ENCODE measurements around the gene RASAL1.
"Not testable (repeated sequence)": the region's sequence is repeated elsewhere in the genome, so short reads cannot be mapped to it uniquely, and the experiment has no call there.

RASAL1 gene

DNA sequence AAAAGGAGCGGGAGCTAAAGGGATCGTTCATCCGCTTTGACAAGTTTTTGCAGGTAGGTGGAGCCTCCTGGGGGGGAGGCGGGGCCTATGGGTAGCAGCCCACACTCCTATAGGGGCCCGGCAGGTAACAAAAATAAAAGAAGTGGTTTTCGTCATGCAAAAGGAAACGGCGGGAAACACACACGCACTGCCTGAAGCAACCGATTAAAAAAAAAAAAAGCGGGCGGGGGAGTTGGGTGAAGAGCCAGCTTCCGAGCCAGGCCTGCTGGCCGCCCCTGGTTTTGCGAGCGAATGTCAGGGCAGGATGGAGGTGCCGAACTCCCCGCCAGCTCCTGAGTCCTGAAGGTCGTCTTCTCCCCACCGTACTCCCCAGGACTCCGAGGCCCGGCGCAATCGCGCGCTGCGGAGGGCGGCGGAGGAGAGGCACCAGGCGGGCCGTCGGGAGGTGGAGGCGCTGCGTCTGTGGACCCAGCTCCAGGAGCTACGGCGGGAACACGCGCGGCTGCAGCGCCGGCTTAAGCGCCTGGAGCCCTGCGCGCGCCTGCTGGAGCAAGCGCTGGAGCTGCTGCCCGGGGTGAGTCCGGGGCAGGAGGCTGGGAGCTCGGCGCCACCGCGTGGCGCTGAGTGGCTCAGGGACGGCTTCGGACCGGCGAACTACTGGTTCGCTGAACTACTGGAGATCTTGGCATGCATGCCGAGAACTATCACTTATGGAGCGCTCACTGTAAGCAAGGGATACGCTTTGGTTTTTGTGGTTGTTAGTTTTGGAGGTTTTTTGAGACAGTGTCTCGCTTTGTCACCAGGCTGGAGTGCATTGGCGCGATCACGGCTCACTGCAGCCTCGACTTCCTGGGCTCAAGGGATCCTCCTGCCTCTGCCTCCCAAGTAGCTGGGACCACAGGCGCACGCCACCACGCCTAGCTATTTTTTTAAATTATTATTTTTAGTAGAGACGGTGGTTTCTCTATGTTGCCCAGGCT is 17.6 kb upstream of the RASAL1 start:
- Mint-ChIP-seq H3K36me3 (peaks cover 19% of the 10 kb centered on the region), H3K27me3 (peaks cover 36% of the 10 kb centered on the region), H3K4me1 (peaks cover 44% of the 10 kb centered on the region), H3K27ac (peak overlapping the region; percentile 71), H3K4me3 (peak overlapping the region; percentile 86), H3K9me3 (no peaks in the 10 kb centered on the region)
- peak; percentile 84 for ATAC-seq

DNA sequence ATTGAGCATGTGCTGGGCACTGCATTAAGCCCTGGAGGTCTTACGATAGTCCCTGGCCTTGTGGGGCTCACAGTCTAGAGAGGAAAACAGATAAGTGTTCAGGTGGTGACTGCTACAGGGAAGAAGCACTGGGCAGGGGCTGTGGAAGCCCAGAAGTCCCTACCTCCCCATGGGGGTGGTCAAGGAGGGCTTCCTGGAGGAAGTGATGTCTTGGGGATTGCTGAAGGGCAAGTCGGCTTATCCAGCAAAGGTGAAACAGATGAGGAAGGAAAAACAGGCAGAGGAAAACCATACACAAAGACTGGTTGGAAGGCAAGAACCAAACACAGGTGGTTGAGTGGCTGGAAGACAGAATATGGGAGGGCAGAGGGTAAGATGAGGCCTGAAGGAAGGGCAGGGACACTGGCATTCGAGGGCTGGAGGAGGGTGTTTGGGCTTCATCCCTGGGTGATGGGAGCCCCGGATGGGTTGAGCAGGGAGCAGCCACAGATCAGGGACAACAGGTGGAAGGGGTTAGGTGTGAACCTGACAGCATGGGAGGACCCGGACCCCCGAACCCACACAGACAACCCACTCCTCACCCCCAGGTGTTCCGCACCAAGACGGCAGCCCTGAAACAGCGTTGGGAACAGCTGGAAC is 16.8 kb upstream of the RASAL1 start:
- Mint-ChIP-seq H3K27me3 (peaks cover 36% of the 10 kb centered on the region), H3K27ac (peak overlapping the region; percentile 71), H3K9me3 (peaks cover 2% of the 10 kb centered on the region), H3K4me3 (peak overlapping the region; percentile 86), H3K36me3 (peaks cover 10% of the 10 kb centered on the region), H3K4me1 (peaks cover 40% of the 10 kb centered on the region)
- ATAC-seq: no peak

DNA sequence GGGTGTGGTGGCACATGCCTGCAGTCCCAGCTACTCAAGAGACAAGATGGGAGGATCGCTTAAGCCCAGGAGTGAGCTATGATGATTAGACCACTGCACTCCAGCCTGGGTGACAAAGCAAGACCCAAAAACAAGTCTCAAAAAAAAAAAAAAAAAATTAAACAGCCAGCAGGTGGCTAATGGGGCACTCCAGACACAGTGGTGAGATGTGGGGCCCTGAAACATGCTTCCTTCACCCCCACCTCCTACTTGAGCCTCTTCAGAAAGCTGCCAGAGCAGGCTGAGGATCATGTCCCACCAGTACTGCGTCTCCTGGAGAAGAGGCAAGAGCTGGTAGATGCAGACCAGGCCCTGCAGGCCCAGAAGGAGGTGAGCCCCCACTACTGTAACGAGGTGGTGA is 16.1 kb upstream of the RASAL1 start:
- no peak overlapping the region for H3K4me3 Mint-ChIP-seq
- peaks cover 3% of the 10 kb centered on the region for H3K9me3 Mint-ChIP-seq
- peaks cover 36% of the 10 kb centered on the region for H3K27me3 Mint-ChIP-seq
- H3K36me3 Mint-ChIP-seq: peaks cover 4% of the 10 kb centered on the region
- no peak for ATAC-seq
- H3K4me1 Mint-ChIP-seq: peaks cover 33% of the 10 kb centered on the region
- peak overlapping the region; percentile 71 for H3K27ac Mint-ChIP-seq

DNA sequence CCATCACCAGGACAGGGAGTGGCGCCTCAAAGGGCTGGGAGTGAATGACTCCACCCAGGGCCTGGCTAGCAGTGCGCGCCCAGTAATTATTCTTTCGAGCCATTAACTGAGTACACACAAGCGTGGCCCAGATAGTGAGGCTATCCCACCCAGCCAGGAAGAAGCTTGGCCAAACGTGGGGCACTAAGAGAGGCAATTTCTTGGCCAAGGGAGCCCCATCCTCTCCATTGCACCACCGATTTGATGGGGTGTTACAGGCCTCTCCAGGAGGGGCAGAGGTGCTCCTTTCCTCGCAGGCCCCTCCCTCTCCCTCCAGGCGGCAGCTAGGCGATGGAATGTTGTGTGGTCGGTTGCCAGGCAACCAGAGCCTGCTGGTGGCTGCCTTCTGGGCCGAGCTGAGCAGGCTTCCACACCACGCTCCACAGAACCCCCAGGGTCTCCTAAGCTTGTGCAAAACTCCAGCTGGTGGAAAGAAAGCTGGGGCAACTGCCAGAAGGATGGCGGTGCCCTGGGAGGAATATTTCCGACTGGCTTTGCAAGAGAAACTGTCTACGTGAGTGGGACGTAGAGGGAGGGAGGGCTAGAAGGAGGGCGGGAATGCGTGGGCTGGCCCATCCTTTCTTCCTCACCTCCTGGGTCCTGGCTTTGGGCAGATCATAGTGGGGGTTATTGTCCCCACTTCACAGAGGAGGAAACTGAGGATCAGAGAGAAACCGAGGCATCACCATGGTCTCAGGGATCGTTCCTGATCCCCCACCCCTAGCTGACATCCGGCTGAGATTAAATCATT is 14.0 kb upstream of the RASAL1 start, which contains the start of gene CFAP73:
Gene CFAP73, plus strand, starts transcription at position 364 of the 790 bp plus-strand sequence. Its CDS starts 134 bp downstream, at position 498.
- no peaks in the 10 kb centered on the region for H3K36me3 Mint-ChIP-seq
- peaks cover 28% of the 10 kb centered on the region for H3K27me3 Mint-ChIP-seq
- no peak within 1 kb of the TSS for H3K4me3 Mint-ChIP-seq
- no peak for ATAC-seq
- peak within 1 kb of the TSS; percentile 34 for H3K27ac Mint-ChIP-seq
- peaks cover 24% of the 10 kb centered on the region for H3K4me1 Mint-ChIP-seq
- peaks cover 3% of the 10 kb centered on the region for H3K9me3 Mint-ChIP-seq

DNA sequence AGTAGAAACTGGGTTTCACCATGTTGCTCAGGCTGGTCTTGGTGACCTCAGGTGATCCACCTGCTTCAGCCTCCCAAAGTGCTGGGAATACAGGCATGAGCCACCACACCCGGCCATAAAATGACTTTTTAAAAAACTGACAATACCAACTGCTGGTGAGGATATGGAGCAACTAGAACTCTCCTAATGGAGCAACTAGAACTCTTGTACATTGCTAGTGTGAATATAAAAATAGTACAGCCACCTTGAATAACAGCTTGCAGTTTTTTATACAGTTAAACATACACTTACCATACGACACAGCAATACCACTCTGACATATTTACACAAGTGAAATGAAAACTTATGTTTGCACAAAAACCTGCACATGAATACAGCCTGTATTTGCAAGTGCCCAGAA is 11.4 kb upstream of the RASAL1 start:
- H3K9me3 Mint-ChIP-seq: peaks cover 3% of the 10 kb centered on the region
- peaks cover 13% of the 10 kb centered on the region for H3K27me3 Mint-ChIP-seq
- H3K4me3 Mint-ChIP-seq: no peak overlapping the region
- H3K4me1 Mint-ChIP-seq: peaks cover 17% of the 10 kb centered on the region
- H3K27ac Mint-ChIP-seq: no peak overlapping the region
- no peak for ATAC-seq
- no peaks in the 10 kb centered on the region for H3K36me3 Mint-ChIP-seq

DNA sequence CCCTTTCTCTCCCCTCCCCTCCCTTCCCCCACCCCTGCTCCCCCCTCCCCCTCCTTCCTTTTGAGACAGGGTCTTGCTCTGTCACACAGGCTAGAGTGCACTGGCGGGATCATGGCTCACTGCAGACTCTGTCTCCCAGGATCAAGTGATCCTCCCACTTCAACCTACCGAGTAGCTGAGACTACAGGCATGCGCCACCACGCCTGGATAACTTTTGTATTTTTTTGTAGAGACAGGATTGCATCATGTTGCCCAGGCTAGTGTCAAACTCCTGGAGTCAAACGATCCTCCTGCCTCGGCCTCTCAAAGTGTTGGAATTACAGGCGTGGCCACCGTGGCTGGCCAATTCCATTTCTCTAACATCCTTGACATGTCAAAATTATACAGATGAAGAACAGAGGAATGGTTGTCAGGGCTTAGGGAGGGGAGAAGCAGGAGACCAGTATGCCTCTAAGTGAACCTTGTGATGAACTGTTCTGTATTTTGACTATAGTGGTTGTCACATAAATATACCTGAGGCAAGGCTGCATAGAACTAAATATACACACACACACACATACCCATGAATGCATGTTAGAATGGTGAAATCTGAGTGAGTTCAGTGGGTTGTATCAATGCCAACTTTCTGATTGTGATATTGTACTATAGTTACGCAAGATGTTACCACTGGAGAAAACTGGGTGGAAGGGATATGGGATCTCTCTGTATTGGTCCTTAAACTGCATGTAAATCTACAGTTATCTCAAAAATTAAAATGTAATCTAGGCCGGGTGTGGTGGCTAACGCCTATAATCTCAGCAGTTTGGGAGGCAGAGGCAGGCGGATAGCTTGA is 10.4 kb upstream of the RASAL1 start:
- Mint-ChIP-seq H3K27me3 (peaks cover 8% of the 10 kb centered on the region), H3K36me3 (no peaks in the 10 kb centered on the region), H3K4me1 (peaks cover 22% of the 10 kb centered on the region), H3K27ac (no peak overlapping the region), H3K9me3 (peaks cover 3% of the 10 kb centered on the region), H3K4me3 (no peak overlapping the region)
- ATAC-seq: no peak

DNA sequence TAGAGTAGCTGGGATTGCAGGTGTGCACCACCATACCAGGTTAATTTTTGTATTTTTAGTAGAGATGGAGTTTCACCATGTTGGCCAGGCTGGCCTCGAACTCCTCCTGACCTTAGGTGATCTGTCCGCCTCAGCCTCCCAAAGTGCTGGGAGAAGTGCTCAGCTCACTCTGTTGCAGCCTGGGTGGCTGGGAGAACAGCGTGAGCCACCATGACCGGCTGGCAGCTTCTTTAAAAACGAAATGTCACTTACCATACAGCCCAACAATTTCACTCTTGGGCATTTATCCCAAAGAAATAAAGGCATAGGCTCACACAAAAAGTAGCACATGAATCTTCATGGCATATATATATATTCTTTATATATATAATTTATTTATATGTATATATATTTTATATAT is 9.2 kb upstream of the RASAL1 start:
- H3K27ac Mint-ChIP-seq: no peak overlapping the region
- H3K4me3 Mint-ChIP-seq: no peak overlapping the region
- ATAC-seq: no peak
- no peaks in the 10 kb centered on the region for H3K36me3 Mint-ChIP-seq
- H3K27me3 Mint-ChIP-seq: no peaks in the 10 kb centered on the region
- H3K4me1 Mint-ChIP-seq: peaks cover 28% of the 10 kb centered on the region
- H3K9me3 Mint-ChIP-seq: peaks cover 3% of the 10 kb centered on the region

DNA sequence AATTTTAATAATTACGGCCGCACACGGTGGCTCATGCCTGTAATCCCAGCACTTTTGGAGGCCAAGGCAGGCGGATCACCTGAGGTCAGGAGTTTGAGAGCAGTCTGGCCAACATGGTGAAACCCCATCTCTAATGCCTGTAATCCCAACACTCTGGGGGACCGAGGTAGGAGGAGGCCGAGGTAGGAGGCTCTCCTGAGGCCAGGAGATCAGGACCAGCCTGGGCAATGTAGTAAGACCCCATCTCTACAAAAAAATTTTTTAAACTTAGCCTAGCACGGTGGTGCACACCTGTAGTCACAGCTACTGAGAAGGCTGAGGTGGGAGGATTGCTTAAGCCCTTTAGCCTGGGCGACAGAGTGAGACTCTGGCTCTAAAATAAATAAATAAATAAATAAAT is 8.4 kb upstream of the RASAL1 start:
- H3K27ac Mint-ChIP-seq: no peak overlapping the region
- H3K4me3 Mint-ChIP-seq: no peak overlapping the region
- peaks cover 28% of the 10 kb centered on the region for H3K4me1 Mint-ChIP-seq
- ATAC-seq: no peak
- no peaks in the 10 kb centered on the region for H3K27me3 Mint-ChIP-seq
- peaks cover 3% of the 10 kb centered on the region for H3K9me3 Mint-ChIP-seq
- H3K36me3 Mint-ChIP-seq: no peaks in the 10 kb centered on the region

DNA sequence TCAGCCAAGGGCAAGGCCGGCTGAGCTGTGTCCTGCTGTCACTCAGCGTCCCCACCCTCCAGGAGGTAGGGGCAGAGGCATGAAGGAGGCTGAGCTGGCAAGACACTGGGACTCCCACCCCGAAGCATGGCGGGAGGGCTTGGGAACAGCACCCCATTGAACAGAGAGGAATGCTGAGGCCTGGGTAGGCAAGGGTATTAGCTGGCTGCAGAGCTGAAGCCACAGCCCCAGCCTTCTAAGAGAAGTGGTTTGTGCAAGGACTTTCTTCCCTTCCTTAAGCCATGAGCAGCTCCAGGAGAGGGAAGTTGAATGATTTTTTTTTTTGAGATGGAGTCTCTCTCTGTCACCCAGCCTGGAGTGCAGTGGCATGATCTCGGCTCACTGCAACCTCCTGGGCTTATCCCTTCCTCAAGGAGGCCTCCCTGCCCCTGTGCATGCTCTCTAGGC is 7.3 kb upstream of the RASAL1 start:
- peaks cover 32% of the 10 kb centered on the region for H3K4me1 Mint-ChIP-seq
- peaks cover 3% of the 10 kb centered on the region for H3K9me3 Mint-ChIP-seq
- no peaks in the 10 kb centered on the region for H3K27me3 Mint-ChIP-seq
- no peaks in the 10 kb centered on the region for H3K36me3 Mint-ChIP-seq
- peak overlapping the region; percentile 19 for H3K4me3 Mint-ChIP-seq
- ATAC-seq: no peak
- peak overlapping the region; percentile 97 for H3K27ac Mint-ChIP-seq

DNA sequence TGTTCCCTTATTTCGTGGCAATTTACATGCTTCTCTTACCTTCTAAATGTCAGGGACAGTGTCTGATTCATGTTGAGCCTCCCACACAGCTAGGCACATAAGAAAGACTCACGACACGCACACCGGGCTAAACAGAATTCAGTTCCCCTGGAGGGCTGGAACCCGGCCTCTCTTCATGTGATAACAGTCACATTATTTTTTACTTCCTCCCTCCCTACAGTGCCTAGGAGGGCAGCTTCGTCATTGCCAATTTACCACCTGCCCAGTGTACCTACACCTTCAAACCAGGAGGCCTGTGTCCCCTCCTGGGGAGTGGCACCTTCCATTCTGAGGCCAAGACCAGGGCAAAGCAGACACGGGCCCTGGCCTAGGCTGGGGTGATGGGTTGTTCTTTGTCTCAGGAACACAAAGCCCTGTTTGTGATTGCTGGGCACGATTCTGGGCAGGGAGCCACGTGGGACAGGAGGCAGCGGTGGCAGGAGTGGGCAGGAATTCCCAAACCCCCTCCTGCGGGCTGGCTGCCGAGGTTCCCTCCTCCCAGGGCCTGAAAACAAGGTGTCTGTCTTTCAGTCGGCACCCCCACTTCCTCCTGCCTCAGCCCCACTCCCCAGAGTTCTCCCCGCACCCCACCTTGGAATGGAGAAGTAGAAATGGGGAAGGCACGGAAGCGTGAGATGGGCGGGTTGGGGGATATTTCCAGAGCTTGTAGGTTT is 6.8 kb upstream of the RASAL1 start:
- no peaks in the 10 kb centered on the region for H3K36me3 Mint-ChIP-seq
- H3K4me1 Mint-ChIP-seq: peaks cover 34% of the 10 kb centered on the region
- peak overlapping the region; percentile 19 for H3K4me3 Mint-ChIP-seq
- no peaks in the 10 kb centered on the region for H3K27me3 Mint-ChIP-seq
- H3K27ac Mint-ChIP-seq: peak overlapping the region; percentile 97
- peak; percentile 91 for ATAC-seq
- peaks cover under 1% of the 10 kb centered on the region for H3K9me3 Mint-ChIP-seq

DNA sequence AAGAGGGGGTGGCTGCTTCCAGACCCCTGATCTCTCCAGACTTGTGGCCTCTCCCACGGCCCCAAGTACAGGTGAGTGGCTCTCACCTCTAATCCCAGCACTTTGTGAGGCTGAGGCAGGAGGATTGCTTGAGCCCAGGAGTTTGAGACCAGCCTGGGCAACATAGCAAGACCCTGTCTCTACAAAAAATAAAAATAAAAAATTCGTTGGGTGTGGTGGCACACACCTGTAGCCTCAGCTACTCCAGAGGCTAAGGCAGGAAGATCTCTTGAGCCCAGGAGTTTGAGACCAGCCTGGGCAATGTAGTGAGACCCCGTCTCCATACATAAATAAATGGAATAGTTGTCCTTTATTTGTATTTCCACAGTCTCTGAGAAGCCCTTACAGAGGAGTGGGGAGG is 6.2 kb upstream of the RASAL1 start:
- Mint-ChIP-seq H3K27ac (peak overlapping the region; percentile 97), H3K4me1 (peaks cover 39% of the 10 kb centered on the region)
- not testable (repeated sequence) for H3K27me3 Mint-ChIP-seq, H3K4me3 Mint-ChIP-seq, ATAC-seq, H3K9me3 Mint-ChIP-seq, H3K36me3 Mint-ChIP-seq

DNA sequence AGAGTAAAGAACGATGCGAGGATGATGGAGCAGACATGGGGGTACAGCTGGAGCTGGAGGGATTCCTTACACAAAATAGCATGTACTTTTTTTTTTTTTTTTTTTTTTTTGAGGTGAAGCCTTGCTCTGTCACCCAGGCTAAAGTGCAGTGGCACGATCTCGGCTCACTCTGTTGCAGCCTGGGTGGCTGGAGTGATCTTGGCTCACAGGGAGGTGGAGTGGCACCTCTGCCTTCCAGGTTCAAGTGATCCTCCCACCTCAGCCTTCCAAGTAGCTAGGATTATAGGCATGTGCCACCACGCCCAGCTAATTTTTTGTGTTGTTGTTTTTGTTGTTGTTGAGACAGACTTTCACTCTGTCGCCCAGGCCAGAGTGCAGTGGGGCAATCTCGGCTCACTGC is 5.1 kb upstream of the RASAL1 start:
- no peaks in the 10 kb centered on the region for H3K27me3 Mint-ChIP-seq
- no peak overlapping the region for H3K4me3 Mint-ChIP-seq
- peak overlapping the region; percentile 97 for H3K27ac Mint-ChIP-seq
- ATAC-seq: no peak
- no peaks in the 10 kb centered on the region for H3K36me3 Mint-ChIP-seq
- H3K4me1 Mint-ChIP-seq: peaks cover 49% of the 10 kb centered on the region
- H3K9me3 Mint-ChIP-seq: no peaks in the 10 kb centered on the region

DNA sequence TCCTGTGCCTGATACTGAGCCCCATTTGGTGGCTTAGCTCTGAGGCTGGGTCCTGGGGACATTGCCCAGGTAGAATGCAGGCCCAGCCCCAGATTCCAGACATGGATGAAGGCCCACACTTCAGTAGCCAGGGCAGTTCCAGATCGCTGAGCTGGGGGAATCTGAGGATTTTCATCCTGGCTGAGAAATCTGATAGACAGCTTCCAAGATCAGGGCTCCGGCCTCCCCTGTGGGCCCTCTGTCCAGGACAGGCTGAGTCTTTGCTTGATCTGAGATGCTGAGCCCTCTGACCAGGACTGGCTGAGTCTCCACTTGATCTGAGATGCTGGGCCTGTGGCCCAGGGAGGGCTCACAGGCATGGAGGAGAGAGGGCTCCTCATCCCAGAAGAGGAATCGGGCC is 3.3 kb upstream of the RASAL1 start:
- Mint-ChIP-seq H3K4me1 (peaks cover 56% of the 10 kb centered on the region), H3K9me3 (no peaks in the 10 kb centered on the region), H3K27me3 (no peaks in the 10 kb centered on the region), H3K27ac (peak overlapping the region; percentile 95), H3K36me3 (no peaks in the 10 kb centered on the region), H3K4me3 (no peak overlapping the region)
- no peak for ATAC-seq
